ENCODE measurements around the gene CUL3. TPM values are rescaled to one million over a fixed set of nuclear protein-coding genes. Genes with fewer than 3 reads are reported as not detected.
"Not testable (repeated sequence)": the region's sequence is repeated elsewhere in the genome, so short reads cannot be mapped to it uniquely, and the experiment has no call there.

CUL3 gene
- total RNA-seq (2014; rRNA removed; shearing (Covaris generic); ENCODE audit: low replicate concordance), result 63.0 and 78.6 TPM in 2 replicates

- in situ Hi-C loops (cut with HindIII; ENCODE audit: low pct_unique_long_range_greater_than_20kb, low sequenced_read_pairs), result no loop called here
- peak; percentile 92 for DNase-seq (ENCODE audit: low read depth)
Observed at GRCh38 chr2:224585211-224586088, at the start of gene CUL3. Gene CUL3, minus strand, starts transcription at chr2:224585363. Its CDS starts 354 bp downstream, at chr2:224585009.

- DNase-seq (ENCODE audit: low read depth), result no peak
Observed at GRCh38 chr2:224630659-224631550, 45.7 kb upstream of the CUL3 start.

GRCh38 chr2:224628416-224628815 lies 43.3 kb upstream of the CUL3 start:
- no peak for DNase-seq (ENCODE audit: low read depth)

More at GRCh38 chr2:224630659-224631550, 45.7 kb upstream of the CUL3 start:
- in situ Hi-C loops (cut with HindIII; ENCODE audit: low pct_unique_long_range_greater_than_20kb, low sequenced_read_pairs), result no loop called here

GRCh38 chr2:224626735-224627134 lies 41.6 kb upstream of the CUL3 start:
- in situ Hi-C loops (cut with HindIII; ENCODE audit: low pct_unique_long_range_greater_than_20kb, low sequenced_read_pairs), result no loop called here
- no peak for DNase-seq (ENCODE audit: low read depth)

More at GRCh38 chr2:224628416-224628815, 43.3 kb upstream of the CUL3 start:
- in situ Hi-C loops (cut with HindIII; ENCODE audit: low pct_unique_long_range_greater_than_20kb, low sequenced_read_pairs), result no loop called here

- in situ Hi-C loops (cut with HindIII; ENCODE audit: low pct_unique_long_range_greater_than_20kb, low sequenced_read_pairs), result no loop called here
- DNase-seq (ENCODE audit: low read depth), result no peak
Observed at GRCh38 chr2:224613543-224614286, 28.6 kb upstream of the CUL3 start.

- no peak for DNase-seq (ENCODE audit: low read depth)
- in situ Hi-C loops (cut with HindIII; ENCODE audit: low pct_unique_long_range_greater_than_20kb, low sequenced_read_pairs), result no loop called here
Observed at GRCh38 chr2:224612578-224612977, 27.4 kb upstream of the CUL3 start.

- in situ Hi-C loops (cut with HindIII; ENCODE audit: low pct_unique_long_range_greater_than_20kb, low sequenced_read_pairs), result no loop called here
Observed at GRCh38 chr2:224611938-224612337, 26.8 kb upstream of the CUL3 start.

GRCh38 chr2:224608104-224608503 lies 22.9 kb upstream of the CUL3 start:
- DNase-seq (ENCODE audit: low read depth), result no peak
- in situ Hi-C loops (cut with HindIII; ENCODE audit: low pct_unique_long_range_greater_than_20kb, low sequenced_read_pairs), result no loop called here

More at GRCh38 chr2:224611938-224612337, 26.8 kb upstream of the CUL3 start:
- DNase-seq (ENCODE audit: low read depth), result no peak

- in situ Hi-C loops (cut with HindIII; ENCODE audit: low pct_unique_long_range_greater_than_20kb, low sequenced_read_pairs), result not testable (repeated sequence)
Observed at GRCh38 chr2:224603746-224604500, 18.8 kb upstream of the CUL3 start.

GRCh38 chr2:224602778-224603375 lies 17.7 kb upstream of the CUL3 start:
- in situ Hi-C loops (cut with HindIII; ENCODE audit: low pct_unique_long_range_greater_than_20kb, low sequenced_read_pairs); DNase-seq (ENCODE audit: low read depth): not testable (repeated sequence)

More at GRCh38 chr2:224603746-224604500, 18.8 kb upstream of the CUL3 start:
- not testable (repeated sequence) for DNase-seq (ENCODE audit: low read depth)

- DNase-seq (ENCODE audit: low read depth), result no peak
- in situ Hi-C loops (cut with HindIII; ENCODE audit: low pct_unique_long_range_greater_than_20kb, low sequenced_read_pairs), result no loop called here
Observed at GRCh38 chr2:224601923-224602322, 16.8 kb upstream of the CUL3 start.

- in situ Hi-C loops (cut with HindIII; ENCODE audit: low pct_unique_long_range_greater_than_20kb, low sequenced_read_pairs), result no loop called here
- no peak for DNase-seq (ENCODE audit: low read depth)
Observed at GRCh38 chr2:224598678-224599077, 13.5 kb upstream of the CUL3 start.

GRCh38 chr2:224596289-224596688 lies 11.1 kb upstream of the CUL3 start:
- in situ Hi-C loops (cut with HindIII; ENCODE audit: low pct_unique_long_range_greater_than_20kb, low sequenced_read_pairs), result no loop called here
- no peak for DNase-seq (ENCODE audit: low read depth)

GRCh38 chr2:224595518-224595917 lies 10.4 kb upstream of the CUL3 start:
- in situ Hi-C loops (cut with HindIII; ENCODE audit: low pct_unique_long_range_greater_than_20kb, low sequenced_read_pairs), result no loop called here
- DNase-seq (ENCODE audit: low read depth), result no peak

- in situ Hi-C loops (cut with HindIII; ENCODE audit: low pct_unique_long_range_greater_than_20kb, low sequenced_read_pairs), result no loop called here
- DNase-seq (ENCODE audit: low read depth), result no peak
Observed at GRCh38 chr2:224594840-224595239, 9.7 kb upstream of the CUL3 start.

GRCh38 chr2:224591220-224591619 lies 6.1 kb upstream of the CUL3 start:
- in situ Hi-C loops (cut with HindIII; ENCODE audit: low pct_unique_long_range_greater_than_20kb, low sequenced_read_pairs), result no loop called here
- no peak for DNase-seq (ENCODE audit: low read depth)

- in situ Hi-C loops (cut with HindIII; ENCODE audit: low pct_unique_long_range_greater_than_20kb, low sequenced_read_pairs), result no loop called here
- DNase-seq (ENCODE audit: low read depth), result no peak
Observed at GRCh38 chr2:224586127-224586695, 1.0 kb upstream of the CUL3 start.

Data from Caki2 (cell line).